GM18520 (cell line): ENCODE measurements around the gene TACR1.
"Not testable (repeated sequence)": the region's sequence is repeated elsewhere in the genome, so short reads cannot be mapped to it uniquely, and the experiment has no call there.

Source experiments
- ATAC-seq: cut with Tn5 transposase; IDR thresholded peaks from one replicate; pipeline ENCODE4 v1.9.1; 2021; ENCODE audit not compliant: unreplicated experiment

The TACR1 gene

GRCh38 chr2:75094405-75094804, 104.9 kb downstream of the TACR1 start:
- ATAC-seq = no peak

- no peak for ATAC-seq
These were observed 108.4 kb downstream of the TACR1 start for GRCh38 chr2:75090770-75091515.

- no peak for ATAC-seq
These were observed 109.8 kb downstream of the TACR1 start for GRCh38 chr2:75089471-75089870.

- no peak for ATAC-seq
These were observed 110.5 kb downstream of the TACR1 start for GRCh38 chr2:75088791-75089190.

GRCh38 chr2:75087736-75088135, 111.6 kb downstream of the TACR1 start:
- ATAC-seq = no peak

- no peak for ATAC-seq
These were observed 119.7 kb downstream of the TACR1 start for GRCh38 chr2:75079575-75079974.

- no peak for ATAC-seq
These were observed 121.4 kb downstream of the TACR1 start for GRCh38 chr2:75077909-75078308.

GRCh38 chr2:75076088-75076487, 123.2 kb downstream of the TACR1 start:
- ATAC-seq = no peak

GRCh38 chr2:75074708-75075107, 124.6 kb downstream of the TACR1 start:
- ATAC-seq = no peak

GRCh38 chr2:75074228-75074627, 125.1 kb downstream of the TACR1 start:
- no peak for ATAC-seq

GRCh38 chr2:75071766-75072165, 127.6 kb downstream of the TACR1 start:
- ATAC-seq = no peak

GRCh38 chr2:75068546-75068945, 130.8 kb downstream of the TACR1 start:
- no peak for ATAC-seq

GRCh38 chr2:75067506-75067905, 131.8 kb downstream of the TACR1 start:
- no peak for ATAC-seq

GRCh38 chr2:75066121-75066902, 133.0 kb downstream of the TACR1 start:
- no peak for ATAC-seq

- no peak for ATAC-seq
These were observed 133.8 kb downstream of the TACR1 start for GRCh38 chr2:75065402-75066008.

GRCh38 chr2:75064691-75065396, 134.5 kb downstream of the TACR1 start:
- no peak for ATAC-seq

- no peak for ATAC-seq
These were observed 135.4 kb downstream of the TACR1 start for GRCh38 chr2:75063906-75064305.

GRCh38 chr2:75058427-75058826, 140.9 kb downstream of the TACR1 start:
- ATAC-seq = no peak

- not testable (repeated sequence) for ATAC-seq
These were observed 142.2 kb downstream of the TACR1 start for GRCh38 chr2:75057150-75057549.

- ATAC-seq = peak; percentile 44
These were observed 143.3 kb downstream of the TACR1 start for GRCh38 chr2:75055820-75056675.
